Kidney glomerular epithelial cell (primary cell): ENCODE results near the gene BBS9.
"Not testable (repeated sequence)": the region's sequence is repeated elsewhere in the genome, so short reads cannot be mapped to it uniquely, and the experiment has no call there.

ENCODE experiments used
- DNase-seq: peaks from one replicate; lab custom pipeline; 2025; lab: John Stamatoyannopoulos, UW

Gene BBS9

DNA sequence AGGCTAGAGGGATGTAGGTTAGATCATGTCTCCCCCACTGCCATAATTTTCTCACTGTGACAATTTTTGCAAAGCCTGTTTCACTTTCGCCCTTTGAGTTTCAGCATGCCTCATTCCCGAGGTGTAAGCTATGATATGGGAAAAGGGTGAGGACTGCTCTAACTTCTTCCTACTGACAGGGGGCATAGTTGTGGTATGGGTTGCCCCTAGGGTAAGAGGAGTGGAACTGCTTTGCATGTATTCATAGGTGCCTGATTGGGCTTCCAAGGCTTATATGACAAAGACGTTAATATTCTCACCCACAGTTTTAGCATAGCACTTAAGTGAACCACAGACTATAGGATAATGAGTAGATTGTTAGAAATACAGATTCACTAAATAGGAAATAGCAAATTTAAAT is 148.7 kb downstream of the BBS9 start:
- DNase-seq = no peak

DNA sequence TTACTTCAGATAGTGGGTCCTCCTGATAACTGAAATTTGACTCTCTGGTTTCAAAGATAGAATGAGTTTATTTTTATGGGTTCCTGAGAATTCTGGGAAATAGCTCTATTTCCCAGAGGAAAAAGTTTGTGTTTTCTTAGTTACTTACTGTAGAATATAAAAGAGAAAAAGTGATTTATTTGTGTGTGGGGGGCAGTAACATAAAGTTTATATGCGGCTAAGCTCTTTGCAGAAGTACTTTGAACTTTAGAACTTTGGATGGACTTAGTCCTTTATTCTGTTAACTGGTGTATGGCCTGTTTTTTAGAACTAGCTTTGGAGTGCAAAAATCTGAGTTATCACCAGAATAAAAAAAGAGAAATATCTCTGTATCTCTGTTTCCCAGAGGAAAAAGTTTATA is 157.1 kb downstream of the BBS9 start:
- no peak for DNase-seq

DNA sequence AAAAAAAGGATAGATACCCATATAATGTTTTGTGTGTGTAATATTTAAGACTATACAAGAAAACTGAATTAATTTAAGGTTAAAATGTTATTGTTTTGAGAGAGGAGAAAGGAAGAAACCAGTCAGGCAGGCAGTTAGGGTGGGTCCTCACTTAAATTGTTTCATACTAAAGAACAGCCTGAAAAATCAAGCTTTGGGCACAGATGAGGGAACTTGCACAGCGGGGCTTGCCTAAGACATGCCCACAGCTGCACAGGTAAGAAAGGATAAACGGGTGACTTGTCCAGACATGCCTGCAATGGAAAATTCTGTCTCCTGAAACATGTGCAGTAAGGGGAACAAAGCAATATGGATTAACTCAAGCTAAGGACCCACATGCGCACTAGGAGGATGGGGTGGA is 158.4 kb downstream of the BBS9 start:
- DNase-seq = no peak

DNA sequence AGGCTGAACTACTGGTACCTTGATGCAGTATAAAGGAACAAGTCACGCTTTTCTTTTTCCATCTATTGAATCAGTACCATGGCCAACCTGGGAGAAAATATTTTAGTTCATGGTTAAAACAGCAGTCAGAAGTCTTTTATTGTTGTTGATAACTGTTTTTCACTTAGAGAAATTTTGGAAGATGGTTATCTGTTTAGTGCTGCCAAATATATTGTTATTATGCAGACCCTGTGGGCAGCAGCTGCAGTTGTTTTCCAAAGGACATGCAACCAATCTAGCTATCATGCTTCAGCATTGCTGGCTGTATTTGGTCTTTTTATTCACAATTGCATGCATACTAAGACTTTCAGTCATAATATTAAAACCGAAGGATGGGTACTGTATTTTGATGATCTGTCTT is 169.5 kb downstream of the BBS9 start:
- no peak for DNase-seq

DNA sequence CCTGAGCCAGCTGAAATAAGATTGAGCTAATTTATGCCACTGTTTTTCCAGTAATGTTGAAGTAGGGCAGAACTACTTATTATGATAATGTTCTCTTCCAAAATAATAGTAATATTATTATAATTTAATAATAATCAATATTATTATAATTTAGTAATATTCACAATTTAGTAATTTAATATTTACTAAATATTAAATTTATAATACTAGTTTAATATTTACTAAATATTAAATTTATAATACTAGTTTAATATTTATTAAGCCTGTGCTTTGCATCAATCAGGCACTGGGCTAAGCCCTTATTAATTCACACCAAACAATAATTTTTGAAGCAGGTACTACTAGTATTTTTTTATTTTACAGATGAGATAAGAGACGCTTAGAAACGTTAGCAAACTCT is 170.1 kb downstream of the BBS9 start:
- DNase-seq = no peak

DNA sequence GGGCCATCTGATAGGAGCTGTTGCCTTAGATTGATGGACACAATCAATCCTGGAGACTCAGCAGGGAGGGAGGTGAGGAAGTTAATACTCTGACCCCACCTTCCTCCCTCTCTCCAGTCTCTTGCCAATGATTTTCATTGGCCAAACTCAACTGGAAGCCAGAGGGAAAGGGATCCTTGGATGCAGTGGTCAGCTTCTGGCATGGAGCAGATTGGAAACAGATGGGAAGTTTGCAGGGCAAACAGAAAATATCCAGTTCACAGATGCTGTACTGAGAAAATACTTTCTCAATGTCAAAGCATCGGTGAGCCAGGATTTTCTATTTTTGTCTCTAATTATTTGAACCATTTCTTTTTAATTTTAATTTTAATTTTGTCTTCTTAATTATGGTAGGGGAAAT is 170.8 kb downstream of the BBS9 start:
- DNase-seq = no peak

GRCh38 chr7:33300742-33301141 is 171.4 kb downstream of the BBS9 start:
- no peak for DNase-seq

DNA sequence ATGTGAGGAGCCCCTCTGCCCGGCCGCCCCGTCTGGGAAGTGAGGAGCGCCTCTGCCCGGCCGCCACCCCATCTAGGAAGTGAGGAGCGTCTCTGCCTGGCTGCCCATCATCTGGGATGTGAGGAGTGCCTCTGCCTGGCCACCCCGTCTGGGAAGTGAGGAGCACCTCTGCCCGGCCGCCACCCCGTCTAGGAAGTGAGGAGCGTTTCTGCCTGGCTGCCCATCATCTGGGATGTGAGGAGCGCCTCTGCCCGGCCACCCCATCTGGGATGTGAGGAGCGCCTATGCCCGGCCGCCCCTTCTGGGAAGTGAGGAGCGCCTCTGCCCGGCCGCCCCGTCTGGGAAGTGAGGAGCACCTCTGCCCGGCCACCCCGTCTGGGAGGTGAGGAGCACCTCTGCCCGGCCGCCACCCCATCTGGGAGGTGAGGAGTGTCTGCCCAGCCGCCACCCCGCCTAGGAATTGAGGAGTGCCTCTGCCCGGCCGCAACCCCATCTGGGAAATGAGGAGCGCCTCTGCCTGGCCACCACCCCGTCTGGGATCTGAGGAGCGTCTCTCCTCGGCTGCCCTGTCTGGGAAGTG is 174.7 kb downstream of the BBS9 start:
- not testable (repeated sequence) for DNase-seq

DNA sequence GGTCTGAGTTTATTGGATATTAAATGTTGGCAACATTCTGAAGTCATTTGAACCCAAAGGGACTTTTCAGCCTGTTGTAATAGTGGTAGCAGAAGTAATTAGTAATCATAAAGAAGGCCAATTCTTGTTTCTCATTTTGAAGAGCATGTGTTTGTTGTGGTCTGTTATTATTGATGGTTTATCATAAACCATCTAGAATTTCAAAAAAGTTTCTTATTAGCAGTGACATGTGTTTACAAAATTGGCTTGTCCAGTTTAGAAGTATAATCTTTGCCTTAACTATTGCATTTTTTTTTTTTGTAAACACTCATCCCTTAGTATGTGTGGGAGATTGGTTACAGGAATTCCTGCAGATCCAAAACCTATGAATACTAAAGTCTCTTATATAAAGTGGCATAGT is 177.8 kb downstream of the BBS9 start:
- DNase-seq = no peak

GRCh38 chr7:33310546-33310945 is 181.2 kb downstream of the BBS9 start:
- DNase-seq = no peak

GRCh38 chr7:33325754-33326484 is 196.6 kb downstream of the BBS9 start:
- DNase-seq = no peak

- no peak for DNase-seq
Measured at GRCh38 chr7:33326485-33326848, 197.1 kb downstream of the BBS9 start.

DNA sequence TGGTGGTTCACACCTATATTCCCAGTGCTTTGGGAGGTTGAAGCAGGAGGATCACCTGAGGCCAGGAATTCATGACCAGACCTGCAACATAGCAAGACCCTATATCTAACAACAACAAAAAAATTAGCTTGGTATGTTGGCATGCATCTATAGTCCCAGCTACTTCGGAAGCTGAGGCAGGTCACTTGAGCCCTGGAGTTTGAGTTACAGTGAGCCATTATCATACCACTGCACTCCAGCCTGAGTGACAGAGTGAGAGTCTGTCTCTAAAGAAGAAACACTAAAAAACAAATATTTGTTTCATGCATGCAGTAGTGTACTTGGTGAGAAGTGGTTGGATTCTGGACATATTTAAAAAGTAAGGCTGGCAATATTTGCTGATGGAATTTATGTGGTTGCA is 198.1 kb downstream of the BBS9 start:
- DNase-seq = no peak

GRCh38 chr7:33334349-33334748 is 205.0 kb downstream of the BBS9 start:
- DNase-seq = peak; percentile 14

- peak; percentile 5 for DNase-seq
Measured at GRCh38 chr7:33336820-33337219, 207.5 kb downstream of the BBS9 start.

- no peak for DNase-seq
Measured at GRCh38 chr7:33339074-33339790, 209.9 kb downstream of the BBS9 start.

DNA sequence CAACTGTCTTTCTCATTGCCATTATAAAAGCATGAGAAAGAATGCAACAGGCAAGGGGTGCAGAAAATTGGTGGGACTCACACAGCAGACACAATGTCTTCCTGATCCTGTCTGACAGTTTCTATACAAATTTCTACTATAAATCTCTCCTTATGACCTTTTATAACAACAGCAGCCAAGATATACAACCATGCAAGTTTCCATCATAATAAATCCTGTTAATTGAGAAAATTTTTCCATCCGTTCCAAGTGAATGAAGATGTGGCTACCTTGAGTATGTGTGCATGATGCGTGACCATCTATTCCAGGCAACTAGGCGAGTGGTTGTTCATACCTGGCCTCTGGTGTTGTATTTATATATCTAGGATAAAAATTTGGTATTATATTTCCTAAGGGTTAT is 216.7 kb downstream of the BBS9 start:
- DNase-seq = peak; percentile 3

DNA sequence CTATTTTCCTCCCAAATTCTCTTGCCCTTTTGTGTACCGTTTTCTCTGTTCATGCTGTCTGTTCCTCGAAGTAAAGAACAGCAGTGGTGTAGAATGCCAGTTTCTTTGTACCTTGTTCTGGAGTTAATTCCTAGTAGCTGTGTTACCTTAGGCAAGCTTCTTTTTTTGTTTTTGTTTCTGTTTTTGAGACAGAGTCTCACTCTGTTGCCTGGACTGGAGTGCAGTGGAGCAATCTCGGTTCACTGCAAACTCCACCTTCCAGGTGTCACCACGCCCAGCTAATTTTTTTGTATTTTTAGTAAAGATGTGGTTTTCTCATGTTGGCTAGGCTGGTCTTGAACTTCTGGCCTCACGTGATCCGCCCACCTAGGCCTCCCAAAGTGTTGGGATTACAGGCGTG is 221.2 kb downstream of the BBS9 start:
- DNase-seq = no peak

GRCh38 chr7:33351709-33352108 is 222.3 kb downstream of the BBS9 start:
- DNase-seq = no peak

DNA sequence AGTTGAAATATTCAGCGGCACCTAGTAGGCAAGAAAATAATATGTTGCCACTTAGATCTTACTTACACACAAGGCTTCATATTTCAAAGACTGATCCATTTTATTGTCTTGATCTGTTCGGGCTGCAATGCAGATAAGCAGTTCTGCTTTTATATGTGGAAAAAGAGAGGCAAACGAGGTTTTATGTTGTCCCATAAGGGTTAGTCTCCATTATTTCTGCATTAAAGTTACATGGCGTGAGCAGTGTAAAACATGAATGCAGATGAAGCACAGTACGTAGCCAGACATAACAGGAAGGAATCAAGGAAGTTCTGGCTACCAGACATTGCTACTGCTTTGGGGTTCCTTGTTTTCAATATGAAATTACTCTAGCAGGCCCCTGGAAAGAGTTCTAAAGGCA is 224.8 kb downstream of the BBS9 start:
- DNase-seq = no peak

DNA sequence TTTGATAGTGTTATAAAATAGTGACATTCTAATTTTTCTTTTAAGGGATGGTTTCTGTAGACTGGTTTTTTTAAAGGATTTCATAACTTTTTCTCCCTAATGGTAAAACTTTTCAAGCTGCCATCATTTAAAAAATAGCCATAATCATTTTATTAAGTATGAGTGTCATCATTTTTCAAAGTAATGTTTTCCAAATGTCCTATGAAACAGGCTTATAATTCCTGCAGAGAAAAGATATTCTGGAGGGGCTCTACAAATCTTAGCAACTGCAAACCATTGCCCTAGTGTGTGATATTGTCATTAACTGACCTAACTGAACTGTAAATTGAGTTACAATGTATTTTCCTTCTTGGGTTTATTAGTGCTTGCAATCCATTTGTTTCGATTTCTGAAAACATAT is 226.0 kb downstream of the BBS9 start:
- no peak for DNase-seq

DNA sequence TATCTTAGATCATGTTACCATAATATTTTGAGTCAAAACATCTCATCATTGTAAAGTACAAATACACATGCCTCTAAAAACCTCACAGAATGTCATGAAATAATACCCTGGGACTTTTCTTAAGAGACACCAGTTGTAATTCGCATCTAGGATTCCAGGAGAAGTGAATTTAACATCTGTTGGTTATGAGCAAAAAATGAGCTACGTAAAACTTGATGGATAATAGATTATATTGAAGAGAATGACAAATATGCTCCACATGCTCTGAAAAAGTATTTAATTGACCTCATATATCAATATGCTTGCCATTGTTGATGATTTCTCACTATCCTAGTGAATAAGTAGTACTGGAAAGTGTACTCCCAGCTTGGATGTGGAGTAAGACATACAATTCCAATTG is 227.0 kb downstream of the BBS9 start:
- DNase-seq = no peak

GRCh38 chr7:33357846-33358245 is 228.5 kb downstream of the BBS9 start:
- DNase-seq = peak; percentile 6

DNA sequence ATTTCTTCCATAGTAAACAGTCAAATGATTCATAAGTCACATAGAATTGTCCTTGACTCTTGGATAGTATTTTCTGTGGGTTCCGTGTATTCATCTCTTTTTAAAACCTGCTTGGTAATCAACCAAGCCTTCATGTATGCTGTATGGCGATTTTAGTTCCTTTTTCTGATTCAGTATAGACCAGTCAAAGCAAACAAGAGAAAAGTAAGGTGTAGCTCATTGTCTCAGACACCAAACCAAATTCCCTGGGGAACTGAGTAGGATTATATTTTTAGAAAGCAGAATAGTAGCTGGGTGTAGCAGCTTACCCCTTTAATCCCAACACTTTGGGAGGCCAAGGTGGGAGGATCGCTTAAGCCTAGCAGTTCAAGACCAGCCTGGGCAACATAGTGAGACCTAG is 240.5 kb downstream of the BBS9 start:
- no peak for DNase-seq
